ENCODE measurements around the gene NPL. TPM values are rescaled to one million over a fixed set of nuclear protein-coding genes. Genes with fewer than 3 reads are reported as not detected.

The NPL gene
- total and polyA plus RNA-seq, 9 of the 15 experiments (the other 6 are each of a cell fraction or from before 2014, with no cell fraction given): 9.9 to 22.3 (median 14.2) TPM

DNA sequence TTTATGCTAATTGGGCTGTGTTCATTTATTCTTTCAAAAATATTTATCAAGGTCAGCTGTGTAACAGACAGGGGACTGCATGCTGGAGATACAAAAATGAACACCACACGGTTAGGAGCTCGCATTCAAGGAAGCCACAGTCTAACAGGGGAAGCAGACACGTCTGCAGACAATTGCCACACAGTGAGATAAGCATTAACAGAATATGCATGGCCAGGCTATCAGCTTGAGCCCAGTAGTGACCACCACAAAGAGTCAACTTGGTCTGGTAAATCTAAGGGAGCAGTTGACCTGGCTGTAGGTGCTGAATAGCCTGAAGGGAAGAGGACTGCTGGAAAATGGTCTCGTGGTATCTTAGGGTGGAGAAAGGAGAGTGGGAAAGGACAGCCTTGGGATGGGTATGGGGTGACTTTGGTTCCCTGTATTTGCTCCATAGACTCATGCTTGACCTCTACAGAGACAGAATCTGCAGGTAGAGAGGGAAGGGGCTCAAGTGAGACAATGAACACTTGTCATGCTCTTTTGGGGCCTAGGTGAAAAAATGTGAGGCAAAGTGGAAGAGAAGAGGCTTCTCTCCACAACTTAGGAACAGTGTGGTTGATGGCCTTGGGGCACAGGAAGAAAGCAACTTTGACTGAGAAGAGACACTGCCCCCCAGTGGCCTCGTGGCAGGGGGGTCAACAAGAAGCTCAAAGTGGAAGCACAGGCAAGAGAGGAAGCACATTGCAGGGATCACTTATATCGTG is 7.6 kb upstream of the NPL start:
- Histone ChIP-seq H3K36me3 (ENCODE audit: control insufficient read depth, insufficient read depth, low read length) (no peaks in the 10 kb centered on the region), H4K20me1 (replicated peaks; ENCODE audit: control insufficient read depth, insufficient read depth, low read length) (no peaks in the 10 kb centered on the region; the same call in 1 of the 2 replicates), H3K4me1 (replicated peaks in 1 of 2; ENCODE audit: control insufficient read depth in 2 of 2, insufficient read depth in 2 of 2, low read length in 2 of 2) (peaks cover 0 to 20% of the 10 kb centered on the region in 2 experiments; a peak in 2 of 5 replicates), H3K9me3 (replicated peaks; ENCODE audit: control insufficient read depth, insufficient read depth, low read depth, low read length) (no peaks in the 10 kb centered on the region), H3K4me3 (no peak overlapping the region), H3K9me1 (ENCODE audit: control insufficient read depth, insufficient read depth, low read length) (no peaks in the 10 kb centered on the region), H3K79me2 (ENCODE audit: control insufficient read depth, insufficient read depth, low read length) (no peaks in the 10 kb centered on the region), H3K4me2 (ENCODE audit: insufficient read depth, low read length) (peak overlapping the region; percentile 51; the same call in 1 of the 2 replicates), H3K27ac (ENCODE audit: extremely low read depth, low read depth, low read length) (no peak overlapping the region), H3K27me3 (ENCODE audit: control insufficient read depth in 2 of 2, insufficient read depth in 2 of 2, low read length in 2 of 2) (peaks cover 0 to 2% of the 10 kb centered on the region in 2 experiments; a peak in 3 of 5 replicates), H3K9ac (ENCODE audit: insufficient read depth in 1 of 2, low read depth in 2 of 2, low read length in 2 of 2) (no peak overlapping the region), H2AFZ (ENCODE audit: low read depth, low read length) (peak overlapping the region; percentile 66)
- in situ Hi-C loops (cut with MboI): loop anchor here (10.0 kb wide), 1 partner anchor 697 kb away; no protein-coding TSS in a partner anchor
- intact Hi-C loops (cut with micrococcal nuclease): loop anchor here (1.0 to 5.0 kb wide), 5 partner anchors 75 to 697 kb away; no protein-coding TSS in a partner anchor
- DNase-seq (ENCODE audit: extremely low read depth in 1 of 4, low spot score in 3 of 4) (peak; percentile 59 to 84 (median 70)), ATAC-seq (peak; percentile 86), FAIRE-seq (peak; percentile 70)
- under 1% methylated on average over 6 of the region's 6 CpGs for WGBS (ENCODE audit: insufficient coverage, low coverage, missing lambda C conversion rate)
- CTCF ChIA-PET (ENCODE audit: low intra/inter-chr PET ratio): interaction anchor here (0.7 to 4.7 kb wide), 6 partner anchors 71 to 701 kb away, joined by 3 to 53 read pairs (median 3); no protein-coding TSS in a partner anchor
- POLR2A ChIA-PET: interaction anchor here (0.6 to 1.6 kb wide), 10 partner anchors 9 to 1684 kb away, joined by 3 to 7 read pairs (median 3); no protein-coding TSS in a partner anchor
- no TSS peak for BruUV-seq (replicated peaks)
- TF ChIP-seq MBD2 (IDR thresholded peaks at IDR 0.05; ENCODE audit: borderline replicate concordance, low read depth): no peak
- TF ChIP-seq ZNF165 (CRISPR knock-in tag; IDR thresholded peaks at IDR 0.05; ENCODE audit: borderline replicate concordance): no peak
- no peak; the same call in 1 of the 2 replicates for TF ChIP-seq STAG1 (CRISPR knock-in tag; IDR thresholded peaks at IDR 0.05; ENCODE audit: borderline replicate concordance)
- no peak for TF ChIP-seq POLR2B (IDR thresholded peaks at IDR 0.05; ENCODE audit: low read depth, partially characterized antibody)
- TF ChIP-seq, protein P1, sequence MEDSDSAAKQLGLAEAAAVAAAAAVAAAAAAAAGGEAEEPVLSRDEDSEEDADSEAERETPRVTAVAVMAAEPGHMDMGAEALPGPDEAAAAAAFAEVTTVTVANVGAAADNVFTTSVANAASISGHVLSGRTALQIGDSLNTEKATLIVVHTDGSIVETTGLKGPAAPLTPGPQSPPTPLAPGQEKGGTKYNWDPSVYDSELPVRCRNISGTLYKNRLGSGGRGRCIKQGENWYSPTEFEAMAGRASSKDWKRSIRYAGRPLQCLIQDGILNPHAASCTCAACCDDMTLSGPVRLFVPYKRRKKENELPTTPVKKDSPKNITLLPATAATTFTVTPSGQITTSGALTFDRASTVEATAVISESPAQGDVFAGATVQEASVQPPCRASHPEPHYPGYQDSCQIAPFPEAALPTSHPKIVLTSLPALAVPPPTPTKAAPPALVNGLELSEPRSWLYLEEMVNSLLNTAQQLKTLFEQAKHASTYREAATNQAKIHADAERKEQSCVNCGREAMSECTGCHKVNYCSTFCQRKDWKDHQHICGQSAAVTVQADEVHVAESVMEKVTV (CRISPR knock-in tag; IDR thresholded peaks at IDR 0.05): peak; percentile 93
- TF ChIP-seq, protein P2, sequence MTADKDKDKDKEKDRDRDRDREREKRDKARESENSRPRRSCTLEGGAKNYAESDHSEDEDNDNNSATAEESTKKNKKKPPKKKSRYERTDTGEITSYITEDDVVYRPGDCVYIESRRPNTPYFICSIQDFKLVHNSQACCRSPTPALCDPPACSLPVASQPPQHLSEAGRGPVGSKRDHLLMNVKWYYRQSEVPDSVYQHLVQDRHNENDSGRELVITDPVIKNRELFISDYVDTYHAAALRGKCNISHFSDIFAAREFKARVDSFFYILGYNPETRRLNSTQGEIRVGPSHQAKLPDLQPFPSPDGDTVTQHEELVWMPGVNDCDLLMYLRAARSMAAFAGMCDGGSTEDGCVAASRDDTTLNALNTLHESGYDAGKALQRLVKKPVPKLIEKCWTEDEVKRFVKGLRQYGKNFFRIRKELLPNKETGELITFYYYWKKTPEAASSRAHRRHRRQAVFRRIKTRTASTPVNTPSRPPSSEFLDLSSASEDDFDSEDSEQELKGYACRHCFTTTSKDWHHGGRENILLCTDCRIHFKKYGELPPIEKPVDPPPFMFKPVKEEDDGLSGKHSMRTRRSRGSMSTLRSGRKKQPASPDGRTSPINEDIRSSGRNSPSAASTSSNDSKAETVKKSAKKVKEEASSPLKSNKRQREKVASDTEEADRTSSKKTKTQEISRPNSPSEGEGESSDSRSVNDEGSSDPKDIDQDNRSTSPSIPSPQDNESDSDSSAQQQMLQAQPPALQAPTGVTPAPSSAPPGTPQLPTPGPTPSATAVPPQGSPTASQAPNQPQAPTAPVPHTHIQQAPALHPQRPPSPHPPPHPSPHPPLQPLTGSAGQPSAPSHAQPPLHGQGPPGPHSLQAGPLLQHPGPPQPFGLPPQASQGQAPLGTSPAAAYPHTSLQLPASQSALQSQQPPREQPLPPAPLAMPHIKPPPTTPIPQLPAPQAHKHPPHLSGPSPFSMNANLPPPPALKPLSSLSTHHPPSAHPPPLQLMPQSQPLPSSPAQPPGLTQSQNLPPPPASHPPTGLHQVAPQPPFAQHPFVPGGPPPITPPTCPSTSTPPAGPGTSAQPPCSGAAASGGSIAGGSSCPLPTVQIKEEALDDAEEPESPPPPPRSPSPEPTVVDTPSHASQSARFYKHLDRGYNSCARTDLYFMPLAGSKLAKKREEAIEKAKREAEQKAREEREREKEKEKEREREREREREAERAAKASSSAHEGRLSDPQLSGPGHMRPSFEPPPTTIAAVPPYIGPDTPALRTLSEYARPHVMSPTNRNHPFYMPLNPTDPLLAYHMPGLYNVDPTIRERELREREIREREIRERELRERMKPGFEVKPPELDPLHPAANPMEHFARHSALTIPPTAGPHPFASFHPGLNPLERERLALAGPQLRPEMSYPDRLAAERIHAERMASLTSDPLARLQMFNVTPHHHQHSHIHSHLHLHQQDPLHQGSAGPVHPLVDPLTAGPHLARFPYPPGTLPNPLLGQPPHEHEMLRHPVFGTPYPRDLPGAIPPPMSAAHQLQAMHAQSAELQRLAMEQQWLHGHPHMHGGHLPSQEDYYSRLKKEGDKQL (CRISPR knock-in tag; IDR thresholded peaks at IDR 0.05; ENCODE audit: borderline replicate concordance): no peak
- TF ChIP-seq, protein P3, sequence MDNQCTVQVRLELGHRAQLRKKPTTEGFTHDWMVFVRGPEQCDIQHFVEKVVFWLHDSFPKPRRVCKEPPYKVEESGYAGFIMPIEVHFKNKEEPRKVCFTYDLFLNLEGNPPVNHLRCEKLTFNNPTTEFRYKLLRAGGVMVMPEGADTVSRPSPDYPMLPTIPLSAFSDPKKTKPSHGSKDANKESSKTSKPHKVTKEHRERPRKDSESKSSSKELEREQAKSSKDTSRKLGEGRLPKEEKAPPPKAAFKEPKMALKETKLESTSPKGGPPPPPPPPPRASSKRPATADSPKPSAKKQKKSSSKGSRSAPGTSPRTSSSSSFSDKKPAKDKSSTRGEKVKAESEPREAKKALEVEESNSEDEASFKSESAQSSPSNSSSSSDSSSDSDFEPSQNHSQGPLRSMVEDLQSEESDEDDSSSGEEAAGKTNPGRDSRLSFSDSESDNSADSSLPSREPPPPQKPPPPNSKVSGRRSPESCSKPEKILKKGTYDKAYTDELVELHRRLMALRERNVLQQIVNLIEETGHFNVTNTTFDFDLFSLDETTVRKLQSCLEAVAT (IDR thresholded peaks at IDR 0.05): no peak
- no peak for TF ChIP-seq ZNF217 (CRISPR knock-in tag; IDR thresholded peaks at IDR 0.05)
- TF ChIP-seq, protein P4, sequence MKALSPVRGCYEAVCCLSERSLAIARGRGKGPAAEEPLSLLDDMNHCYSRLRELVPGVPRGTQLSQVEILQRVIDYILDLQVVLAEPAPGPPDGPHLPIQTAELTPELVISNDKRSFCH (CRISPR knock-in tag; IDR thresholded peaks at IDR 0.05): no peak
- TF ChIP-seq, protein P4 (tag; IDR thresholded peaks at IDR 0.05): no peak
- TF ChIP-seq KHSRP (IDR thresholded peaks at IDR 0.05): no peak
- TF ChIP-seq CXXC5 (CRISPR knock-in tag; IDR thresholded peaks at IDR 0.05): no peak

Measured in K562 (cell line).